Hepatocyte (in vitro differentiated cells): ENCODE results near the gene GPR25. TPM values are rescaled to one million over a fixed set of nuclear protein-coding genes. Genes with fewer than 3 reads are reported as not detected.

Experiments
- DNase-seq: peaks from one replicate; pipeline ENCODE4 v3.0.0-alpha.2; 2016; ENCODE audit warnings: low spot score
- H2AFZ ChIP-seq: fragments of 200-600 bp; sonication (generic); 2 replicates; pipeline ENCODE4 v1.6.0; 2016; ENCODE audit warnings: antibody characterized with exemption, mild to moderate bottlenecking
- H3K27ac ChIP-seq: fragments of 200-600 bp; sonication (generic); 2 replicates; pipeline ENCODE4 v1.5.1; 2016; ENCODE audit warnings: mild to moderate bottlenecking
- H3K27me3 ChIP-seq: fragments of 200-600 bp; sonication (generic); 2 replicates; pipeline ENCODE4 v1.6.1; 2016
- H3K36me3 ChIP-seq: fragments of 200-600 bp; sonication (generic); replicated peaks from 2 replicates; pipeline ENCODE4 v1.5.1; 2016; ENCODE audit warnings: low read depth; ENCODE audit not compliant: insufficient read depth
- H3K4me1 ChIP-seq: fragments of 200-600 bp; sonication (generic); 2 replicates; pipeline ENCODE4 v1.5.1; 2016; ENCODE audit warnings: mild to moderate bottlenecking, moderate library complexity; ENCODE audit not compliant: insufficient read depth
- H3K4me2 ChIP-seq: fragments of 200-600 bp; sonication (generic); 2 replicates; pipeline ENCODE4 v1.6.0; 2016
- H3K4me3 ChIP-seq: fragments of 200-600 bp; sonication (generic); 2 replicates; pipeline ENCODE4 v1.5.1; 2016; ENCODE audit warnings: mild to moderate bottlenecking
- H3K79me2 ChIP-seq: fragments of 200-600 bp; sonication (generic); 2 replicates; pipeline ENCODE4 v1.6.0; 2017; ENCODE audit warnings: mild to moderate bottlenecking
- H3K9me2 ChIP-seq: fragments of 200-600 bp; sonication (generic); replicated peaks from 2 replicates; pipeline ENCODE4 v1.6.0; 2017; ENCODE audit warnings: mild to moderate bottlenecking; ENCODE audit not compliant: insufficient read depth
- H3K9me3 ChIP-seq: fragments of 200-600 bp; sonication (generic); 2 replicates; pipeline ENCODE4 v1.5.1; 2016; ENCODE audit warnings: low read depth, mild to moderate bottlenecking
- H4K20me1 ChIP-seq: fragments of 200-600 bp; sonication (generic); 2 replicates; pipeline ENCODE4 v1.6.0; 2016; ENCODE audit warnings: mild to moderate bottlenecking; ENCODE audit not compliant: insufficient read depth, poor library complexity, severe bottlenecking
- CTCF ChIP-seq: fragments of 200-600 bp; sonication (generic); IDR thresholded peaks from 2 replicates; pipeline ENCODE4 v1.5.1; 2016; ENCODE audit warnings: antibody characterized with exemption, mild to moderate bottlenecking; ENCODE audit not compliant: poor library complexity
- EZH2 ChIP-seq: fragments of 200-600 bp; sonication (generic); IDR thresholded peaks from 2 replicates; pipeline ENCODE4 v1.6.1; 2016; ENCODE audit warnings: antibody characterized with exemption, mild to moderate bottlenecking, borderline replicate concordance
- EZH2phosphoT487 ChIP-seq: fragments of 200-600 bp; sonication (generic); IDR thresholded peaks from one replicate; pipeline ENCODE4 v1.6.1; 2018; ENCODE audit warnings: antibody characterized with exemption, mild to moderate bottlenecking, low read depth, moderate library complexity; ENCODE audit not compliant: unreplicated experiment, severe bottlenecking
- WGBS: methylation state at CpG from one replicate; pipeline ENCODE4 v1.1.6; 2016; ENCODE audit warnings: low lambda C conversion rate; ENCODE audit errors: missing lambda C conversion rate; 5-methylcytosine and 5-hydroxymethylcytosine counted together
- polyA plus RNA-seq: library from polyadenylated mRNA; unstranded; fragments of >200 nt; fragmentation: Nextera tagmentation; extraction: Ambion mirVana; gene quantifications from 2 replicates; pipeline ENCODE4 v1.2.1, GENCODE V29; 2016
- total RNA-seq: library from RNA; depleted of rRNA; stranded (reverse); fragments of >200 nt; gene quantifications from 2 replicates; pipeline ENCODE4 v1.2.3, GENCODE V29; 2014

GPR25 gene
- total and polyA plus RNA-seq, 2 experiments from 2014 or later, result not detected

- Histone ChIP-seq H4K20me1 (no peaks in the 10 kb centered on the region), H3K4me2 (no peak overlapping the region), H3K4me3 (no peak overlapping the region), H3K79me2 (no peaks in the 10 kb centered on the region), H3K27me3 (no peaks in the 10 kb centered on the region), H3K9me3 (no peaks in the 10 kb centered on the region), H3K9me2 (no peaks in the 10 kb centered on the region), H3K4me1 (no peaks in the 10 kb centered on the region), H2AFZ (no peak overlapping the region), H3K27ac (no peak overlapping the region), H3K36me3 (no peaks in the 10 kb centered on the region)
- TF ChIP-seq EZH2phosphoT487, result no peak
- TF ChIP-seq CTCF, result no peak
- TF ChIP-seq EZH2, result no peak
- WGBS, result 79% methylated on average over 3 of the region's 3 CpGs
- no peak for DNase-seq
Observed at GRCh38 chr1:200866116-200866515, 6.7 kb upstream of the GPR25 start.

GRCh38 chr1:200866521-200866920, 6.3 kb upstream of the GPR25 start:
- H3K4me2 ChIP-seq, result no peak overlapping the region
- no peak for DNase-seq

GRCh38 chr1:200867018-200867811, 5.6 kb upstream of the GPR25 start:
- Histone ChIP-seq H3K9me2 (no peaks in the 10 kb centered on the region), H3K9me3 (no peaks in the 10 kb centered on the region), H3K79me2 (no peaks in the 10 kb centered on the region), H4K20me1 (no peaks in the 10 kb centered on the region), H3K27ac (no peak overlapping the region), H3K4me1 (no peaks in the 10 kb centered on the region), H3K4me3 (no peak overlapping the region), H3K36me3 (no peaks in the 10 kb centered on the region), H3K4me2 (no peak overlapping the region), H2AFZ (no peak overlapping the region), H3K27me3 (no peaks in the 10 kb centered on the region)
- no peak for DNase-seq
- TF ChIP-seq EZH2phosphoT487 (no peak), CTCF (no peak), EZH2 (no peak)
- 66% methylated on average over 11 of the region's 11 CpGs for WGBS

More at GRCh38 chr1:200866521-200866920, 6.3 kb upstream of the GPR25 start:
- no peak overlapping the region for H3K4me3 ChIP-seq
- H3K4me1 ChIP-seq, result no peaks in the 10 kb centered on the region
- no peaks in the 10 kb centered on the region for H3K36me3 ChIP-seq
- H3K9me2 ChIP-seq, result no peaks in the 10 kb centered on the region
- H2AFZ ChIP-seq, result no peak overlapping the region
- no peaks in the 10 kb centered on the region for H3K79me2 ChIP-seq
- no peaks in the 10 kb centered on the region for H3K9me3 ChIP-seq
- no peaks in the 10 kb centered on the region for H3K27me3 ChIP-seq
- H4K20me1 ChIP-seq, result no peaks in the 10 kb centered on the region
- 65% methylated on average over 5 of the region's 5 CpGs for WGBS
- TF ChIP-seq EZH2 (no peak), CTCF (no peak), EZH2phosphoT487 (no peak)
- no peak overlapping the region for H3K27ac ChIP-seq
